ENCODE results near the gene WNT3A.

Gene WNT3A

GRCh38 chr1:228066891-228067654, 60.3 kb downstream of the WNT3A start:
- TF ChIP-seq CTCF (IDR thresholded peaks at IDR 0.05; ENCODE audit: extremely low read depth, insufficient read depth, missing control alignments) = no peak
- in situ Hi-C loops (cut with MboI; ENCODE audit: low pct_unique_long_range_greater_than_20kb, low sequenced_read_pairs, unreplicated experiment) = no loop called here
- DNase-seq (ENCODE audit: low spot score) = no peak

GRCh38 chr1:228068359-228068758, 61.6 kb downstream of the WNT3A start:
- DNase-seq (ENCODE audit: low spot score) = no peak
- TF ChIP-seq CTCF (IDR thresholded peaks at IDR 0.05; ENCODE audit: extremely low read depth, insufficient read depth, missing control alignments) = no peak
- in situ Hi-C loops (cut with MboI; ENCODE audit: low pct_unique_long_range_greater_than_20kb, low sequenced_read_pairs, unreplicated experiment) = no loop called here

- no peak for TF ChIP-seq CTCF (IDR thresholded peaks at IDR 0.05; ENCODE audit: extremely low read depth, insufficient read depth, missing control alignments)
- in situ Hi-C loops (cut with MboI; ENCODE audit: low pct_unique_long_range_greater_than_20kb, low sequenced_read_pairs, unreplicated experiment) = no loop called here
- DNase-seq (ENCODE audit: low spot score) = no peak
Observed at GRCh38 chr1:228070173-228070572, 63.4 kb downstream of the WNT3A start.

DNA sequence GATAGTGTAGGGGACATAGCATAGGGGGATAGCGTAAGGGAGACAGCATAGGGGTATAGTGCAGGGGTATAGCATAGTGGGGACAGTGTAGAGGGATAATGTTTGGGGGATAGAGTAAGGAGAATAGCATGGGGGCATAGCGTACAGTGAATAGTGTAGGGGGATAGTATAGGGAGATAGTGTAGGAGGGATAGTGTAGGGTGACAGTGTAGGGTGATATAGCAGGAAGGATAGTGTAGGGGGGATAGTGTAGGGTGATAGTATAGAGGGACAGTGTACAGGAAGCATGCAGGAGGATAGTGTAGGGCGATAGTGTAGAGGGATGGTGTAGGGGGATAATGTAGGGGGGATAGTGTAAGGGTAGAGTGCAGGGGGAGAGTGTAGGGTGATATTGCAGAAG, 64.1 kb downstream of the WNT3A start:
- DNase-seq (ENCODE audit: low spot score) = no peak
- no peak for TF ChIP-seq CTCF (IDR thresholded peaks at IDR 0.05; ENCODE audit: extremely low read depth, insufficient read depth, missing control alignments)
- in situ Hi-C loops (cut with MboI; ENCODE audit: low pct_unique_long_range_greater_than_20kb, low sequenced_read_pairs, unreplicated experiment) = no loop called here

GRCh38 chr1:228071839-228072657, 65.2 kb downstream of the WNT3A start:
- TF ChIP-seq CTCF (IDR thresholded peaks at IDR 0.05; ENCODE audit: extremely low read depth, insufficient read depth, missing control alignments) = no peak
- in situ Hi-C loops (cut with MboI; ENCODE audit: low pct_unique_long_range_greater_than_20kb, low sequenced_read_pairs, unreplicated experiment) = no loop called here
- no peak for DNase-seq (ENCODE audit: low spot score)

DNA sequence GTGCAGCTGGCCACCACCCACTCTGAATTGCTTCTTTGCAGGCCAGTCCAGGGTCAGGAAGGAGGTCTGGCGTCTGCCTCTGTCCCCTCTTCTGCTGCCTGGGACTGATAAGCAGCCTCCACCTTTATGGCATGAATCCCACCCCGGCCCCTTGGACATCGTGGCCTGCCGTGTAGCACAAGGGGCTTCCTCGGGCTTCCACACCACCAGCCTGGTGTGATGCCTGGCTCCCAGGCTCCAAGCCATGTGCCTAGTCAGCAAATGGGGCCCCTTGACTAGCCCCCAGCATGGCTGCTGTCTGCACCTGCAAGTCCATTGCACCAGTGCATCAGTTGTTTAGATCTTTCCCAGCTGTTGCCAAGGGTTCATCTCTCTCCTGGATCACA, 65.9 kb downstream of the WNT3A start:
- in situ Hi-C loops (cut with MboI; ENCODE audit: low pct_unique_long_range_greater_than_20kb, low sequenced_read_pairs, unreplicated experiment) = no loop called here
- no peak for TF ChIP-seq CTCF (IDR thresholded peaks at IDR 0.05; ENCODE audit: extremely low read depth, insufficient read depth, missing control alignments)
- no peak for DNase-seq (ENCODE audit: low spot score)

All from GM13977 (cell line).